ENCODE measurements around the gene SMIM24. TPM values are rescaled to one million over a fixed set of nuclear protein-coding genes. Genes with fewer than 3 reads are reported as not detected.

Gene SMIM24
- polyA plus RNA-seq, 1 experiment: 0.12 TPM

- Histone ChIP-seq H3K4me3 (ENCODE audit: low read depth, low read length) (no peak overlapping the region), H3K36me3 (ENCODE audit: control insufficient read depth, insufficient read depth, low read length) (peaks cover 16% of the 10 kb centered on the region), H3K27me3 (ENCODE audit: control insufficient read depth, insufficient read depth, low read length) (no peaks in the 10 kb centered on the region)
- DNase-seq (ENCODE audit: low read depth): no peak
- POLR2A ChIA-PET: no interaction called here
- CTCF ChIA-PET: interaction anchor here (1.3 kb wide), 1 partner anchor 31 kb away, joined by 4 read pairs; no protein-coding TSS in a partner anchor
- TF ChIP-seq CTCF (IDR thresholded peaks at IDR 0.05; ENCODE audit: insufficient read depth, low read depth, low read length): no peak
Observed at GRCh38 chr19:3513229-3514140, 33.2 kb upstream of the SMIM24 start.

- ChIA-PET CTCF (interaction anchor here (1.3 kb wide), 1 partner anchor 32 kb away, joined by 4 read pairs; no protein-coding TSS in a partner anchor), POLR2A (no interaction called here)
- Histone ChIP-seq H3K4me3 (ENCODE audit: low read depth, low read length) (no peak overlapping the region), H3K36me3 (ENCODE audit: control insufficient read depth, insufficient read depth, low read length) (peaks cover 16% of the 10 kb centered on the region), H3K27me3 (ENCODE audit: control insufficient read depth, insufficient read depth, low read length) (no peaks in the 10 kb centered on the region)
- no peak for TF ChIP-seq CTCF (IDR thresholded peaks at IDR 0.05; ENCODE audit: insufficient read depth, low read depth, low read length)
- no peak for DNase-seq (ENCODE audit: low read depth)
Observed at GRCh38 chr19:3512562-3513228, 32.4 kb upstream of the SMIM24 start.

GRCh38 chr19:3511506-3512251 is 31.4 kb upstream of the SMIM24 start:
- no peak for TF ChIP-seq CTCF (IDR thresholded peaks at IDR 0.05; ENCODE audit: insufficient read depth, low read depth, low read length)
- Histone ChIP-seq H3K36me3 (ENCODE audit: control insufficient read depth, insufficient read depth, low read length) (peaks cover 16% of the 10 kb centered on the region), H3K27me3 (ENCODE audit: control insufficient read depth, insufficient read depth, low read length) (no peaks in the 10 kb centered on the region), H3K4me3 (ENCODE audit: low read depth, low read length) (no peak overlapping the region)
- POLR2A ChIA-PET: no interaction called here
- DNase-seq (ENCODE audit: low read depth): no peak
- CTCF ChIA-PET: no interaction called here

- no peak for DNase-seq (ENCODE audit: low read depth)
- TF ChIP-seq CTCF (IDR thresholded peaks at IDR 0.05; ENCODE audit: insufficient read depth, low read depth, low read length): no peak
- ChIA-PET CTCF (no interaction called here), POLR2A (no interaction called here)
- H3K4me3 ChIP-seq (ENCODE audit: low read depth, low read length): no peak overlapping the region
- H3K36me3 ChIP-seq (ENCODE audit: control insufficient read depth, insufficient read depth, low read length): peaks cover 16% of the 10 kb centered on the region
- no peaks in the 10 kb centered on the region for H3K27me3 ChIP-seq (ENCODE audit: control insufficient read depth, insufficient read depth, low read length)
Observed at GRCh38 chr19:3510727-3511126, 30.4 kb upstream of the SMIM24 start.

- Histone ChIP-seq H3K4me3 (ENCODE audit: low read depth, low read length) (no peak overlapping the region), H3K36me3 (ENCODE audit: control insufficient read depth, insufficient read depth, low read length) (peaks cover 14% of the 10 kb centered on the region), H3K27me3 (ENCODE audit: control insufficient read depth, insufficient read depth, low read length) (no peaks in the 10 kb centered on the region)
- TF ChIP-seq CTCF (IDR thresholded peaks at IDR 0.05; ENCODE audit: insufficient read depth, low read depth, low read length): no peak
- DNase-seq (ENCODE audit: low read depth): no peak
- POLR2A ChIA-PET: no interaction called here
- CTCF ChIA-PET: no interaction called here
Observed at GRCh38 chr19:3509566-3509989, 29.3 kb upstream of the SMIM24 start.
